DND-41 (cell line): ENCODE data around the gene TWF2.

Experiments used
- ATAC-seq: fragments of 200-7000 bp; cut with Tn5 transposase; 3 replicates; pipeline ENCODE4 v1.9.1; 2021; ENCODE audit warnings: low read depth; ENCODE audit not compliant: insufficient read depth
- DNase-seq: peaks from one replicate; pipeline ENCODE4 v3.0.0-alpha.2; 2020
- H2AFZ ChIP-seq: 2 replicates; pipeline ENCODE4 v1.6.0; 2012; ENCODE audit warnings: low read depth, low read length
- H3K27ac ChIP-seq: 2 replicates; pipeline ENCODE4 v1.5.1; 2012; ENCODE audit warnings: low read length, inconsistent platforms
- H3K27me3 ChIP-seq: fragments of 200-600 bp; sonication (generic); 2 replicates; pipeline ENCODE4 v1.6.0; 2012; ENCODE audit warnings: low read length, mild to moderate bottlenecking, inconsistent platforms; ENCODE audit not compliant: insufficient read depth, poor library complexity
- H3K36me3 ChIP-seq: 2 replicates; pipeline ENCODE4 v1.5.1; 2012; ENCODE audit warnings: low read length, inconsistent platforms; ENCODE audit not compliant: insufficient read depth
- H3K4me1 ChIP-seq: 2 replicates; pipeline ENCODE4 v1.5.1; 2012; ENCODE audit warnings: mild to moderate bottlenecking, low read length; ENCODE audit not compliant: insufficient read depth
- H3K4me2 ChIP-seq: 2 replicates; pipeline ENCODE4 v1.6.0; 2012; ENCODE audit warnings: mild to moderate bottlenecking, moderate library complexity, low read length, inconsistent platforms; ENCODE audit not compliant: insufficient read depth
- H3K4me3 ChIP-seq, 2 experiments: fragments of 200-600 bp in 1 of 2; shearing (Covaris generic) in 1 of 2; 2 replicates each; pipeline ENCODE4 v1.5.1; 2012 to 2016; ENCODE audit warnings: inconsistent platforms in 2 of 2, low read length in 2 of 2, mild to moderate bottlenecking in 2 of 2, low read depth in 1 of 2, moderate library complexity in 1 of 2
- H3K79me2 ChIP-seq: 2 replicates; pipeline ENCODE4 v1.6.0; 2012; ENCODE audit warnings: low read length, inconsistent platforms; ENCODE audit not compliant: insufficient read depth
- H3K9ac ChIP-seq: 2 replicates; pipeline ENCODE4 v1.6.0; 2012; ENCODE audit warnings: low read depth, mild to moderate bottlenecking, inconsistent platforms, low read length, moderate library complexity
- H3K9me3 ChIP-seq: 2 replicates; pipeline ENCODE4 v1.5.1; 2012; ENCODE audit warnings: low read length, moderate library complexity, mild to moderate bottlenecking, inconsistent platforms; ENCODE audit not compliant: insufficient read depth, severe bottlenecking
- H4K20me1 ChIP-seq: 2 replicates; pipeline ENCODE4 v1.6.0; 2012; ENCODE audit warnings: low read length; ENCODE audit not compliant: insufficient read depth
- CTCF ChIP-seq: IDR thresholded peaks from 2 replicates; pipeline ENCODE4 v1.5.1; 2012; ENCODE audit warnings: borderline replicate concordance, low read length, moderate library complexity, mild to moderate bottlenecking; ENCODE audit not compliant: poor library complexity, severe bottlenecking; ENCODE audit errors: extremely low read depth
- EZH2 ChIP-seq: IDR thresholded peaks from 3 replicates; pipeline ENCODE4 v1.6.1; 2012; ENCODE audit warnings: borderline replicate concordance, low read depth, mild to moderate bottlenecking, moderate library complexity, low read length, inconsistent platforms; ENCODE audit not compliant: severe bottlenecking

The TWF2 gene

GRCh38 chr3:52256622-52257021, 17.7 kb upstream of the TWF2 start:
- Histone ChIP-seq H3K4me2 (no peak overlapping the region), H4K20me1 (peaks cover 42% of the 10 kb centered on the region), H3K4me1 (peaks cover 56% of the 10 kb centered on the region), H2AFZ (no peak overlapping the region), H3K9ac (no peak overlapping the region), H3K27ac (no peak overlapping the region), H3K4me3 (no peak overlapping the region), H3K36me3 (peaks cover 95% of the 10 kb centered on the region), H3K79me2 (peaks cover 50% of the 10 kb centered on the region), H3K9me3 (no peaks in the 10 kb centered on the region), H3K27me3 (no peaks in the 10 kb centered on the region)
- ATAC-seq (no peak), DNase-seq (no peak)
- TF ChIP-seq CTCF (no peak), EZH2 (no peak)

GRCh38 chr3:52256159-52256558, 17.2 kb upstream of the TWF2 start:
- DNase-seq: no peak
- peaks cover 56% of the 10 kb centered on the region for H3K4me1 ChIP-seq
- H2AFZ ChIP-seq: no peak overlapping the region
- H3K4me2 ChIP-seq: no peak overlapping the region
- no peak for ATAC-seq
- H3K9me3 ChIP-seq: no peaks in the 10 kb centered on the region
- peaks cover 40% of the 10 kb centered on the region for H4K20me1 ChIP-seq
- H3K36me3 ChIP-seq: peaks cover 95% of the 10 kb centered on the region
- no peak overlapping the region for H3K4me3 ChIP-seq
- H3K9ac ChIP-seq: no peak overlapping the region
- H3K79me2 ChIP-seq: peaks cover 46% of the 10 kb centered on the region
- TF ChIP-seq EZH2: no peak
- TF ChIP-seq CTCF: no peak
- H3K27me3 ChIP-seq: no peaks in the 10 kb centered on the region
- H3K27ac ChIP-seq: 0 out of 2 replicates have a peak overlapping the region, but pooled peaks have one; percentile 1

- no peak for ATAC-seq
- Histone ChIP-seq H2AFZ (no peak overlapping the region), H3K9me3 (no peaks in the 10 kb centered on the region), H3K27me3 (no peaks in the 10 kb centered on the region), H4K20me1 (peaks cover 44% of the 10 kb centered on the region), H3K4me3 (no peak overlapping the region), H3K4me1 (peaks cover 56% of the 10 kb centered on the region), H3K9ac (no peak overlapping the region; the same call in 1 of the 2 replicates), H3K27ac (no peak overlapping the region; the same call in 1 of the 2 replicates), H3K79me2 (peaks cover 38% of the 10 kb centered on the region), H3K4me2 (0 out of 2 replicates have a peak overlapping the region, but pooled peaks have one; percentile 48), H3K36me3 (peaks cover 94% of the 10 kb centered on the region)
- TF ChIP-seq EZH2 (no peak), CTCF (no peak)
- DNase-seq: no peak
Measured at GRCh38 chr3:52254608-52255007, 15.7 kb upstream of the TWF2 start.
